Cardiac fibroblast (primary cell): Measurements from ENCODE around the gene FAM229A.

Experiments
- DNase-seq, 2 donors: peaks; one replicate each; pipeline versions ENCODE4 v3.0.0 to v3.0.0-alpha.2; 2010; ENCODE audit warnings: low read depth in 2 of 2
- H3K4me3 ChIP-seq, 2 donors: replicated peaks in 1 of 2; 1 replicate in 1 of 2; 2 replicates in 1 of 2; pipeline ENCODE4 v1.5.1; 2011; ENCODE audit warnings: low read depth in 2 of 2, low read length in 2 of 2, mild to moderate bottlenecking in 2 of 2, moderate library complexity in 1 of 2
- CTCF ChIP-seq: IDR thresholded peaks from one replicate; pipeline ENCODE4 v1.5.1; 2011; ENCODE audit warnings: low read depth, mild to moderate bottlenecking, low read length, inconsistent platforms

FAM229A gene

GRCh38 chr1:32376199-32376598, 13.9 kb upstream of the FAM229A start:
- TF ChIP-seq CTCF: no peak
- no peak overlapping the region for H3K4me3 ChIP-seq
- no peak for DNase-seq

GRCh38 chr1:32373996-32374592, 11.8 kb upstream of the FAM229A start:
- no peak for DNase-seq
- H3K4me3 ChIP-seq: no peak overlapping the region
- TF ChIP-seq CTCF: no peak

GRCh38 chr1:32372149-32372756, 10.0 kb upstream of the FAM229A start:
- no peak overlapping the region for H3K4me3 ChIP-seq
- DNase-seq: no peak
- no peak for TF ChIP-seq CTCF

- DNase-seq: no peak
- no peak overlapping the region for H3K4me3 ChIP-seq
- TF ChIP-seq CTCF: no peak
Observed at GRCh38 chr1:32367912-32368635, 5.8 kb upstream of the FAM229A start.

- DNase-seq: no peak
- no peak overlapping the region for H3K4me3 ChIP-seq
- TF ChIP-seq CTCF: no peak
Observed at GRCh38 chr1:32365445-32365844, 3.2 kb upstream of the FAM229A start.

- no peak overlapping the region for H3K4me3 ChIP-seq
- TF ChIP-seq CTCF: no peak
- no peak for DNase-seq
Observed at GRCh38 chr1:32364836-32365235, 2.6 kb upstream of the FAM229A start.
